22Rv1 (cell line): ENCODE data around the gene FKBP8.

Experiments
- CTCF ChIP-seq: fragments of 450-650 bp; IDR thresholded peaks from 2 replicates; pipeline ENCODE4 v1.5.1; 2017; ENCODE audit warnings: mild to moderate bottlenecking
- ZFX ChIP-seq: fragments of 450-650 bp; IDR thresholded peaks from 2 replicates; pipeline ENCODE4 v1.6.1; 2017; ENCODE audit warnings: antibody characterized with exemption, borderline replicate concordance

- no peak for TF ChIP-seq CTCF
- no peak for TF ChIP-seq ZFX
Observed at GRCh38 chr19:18591735-18592385, 48.5 kb upstream of the FKBP8 start.
